Femur (tissue), 1 donor: ENCODE results near the gene LIN9.
"Not testable (repeated sequence)": the region's sequence is repeated elsewhere in the genome, so short reads cannot be mapped to it uniquely, and the experiment has no call there.

Experiments used
- DNase-seq: peaks from one replicate; pipeline ENCODE4 v3.0.0-alpha.2; 2017

LIN9 gene

DNA sequence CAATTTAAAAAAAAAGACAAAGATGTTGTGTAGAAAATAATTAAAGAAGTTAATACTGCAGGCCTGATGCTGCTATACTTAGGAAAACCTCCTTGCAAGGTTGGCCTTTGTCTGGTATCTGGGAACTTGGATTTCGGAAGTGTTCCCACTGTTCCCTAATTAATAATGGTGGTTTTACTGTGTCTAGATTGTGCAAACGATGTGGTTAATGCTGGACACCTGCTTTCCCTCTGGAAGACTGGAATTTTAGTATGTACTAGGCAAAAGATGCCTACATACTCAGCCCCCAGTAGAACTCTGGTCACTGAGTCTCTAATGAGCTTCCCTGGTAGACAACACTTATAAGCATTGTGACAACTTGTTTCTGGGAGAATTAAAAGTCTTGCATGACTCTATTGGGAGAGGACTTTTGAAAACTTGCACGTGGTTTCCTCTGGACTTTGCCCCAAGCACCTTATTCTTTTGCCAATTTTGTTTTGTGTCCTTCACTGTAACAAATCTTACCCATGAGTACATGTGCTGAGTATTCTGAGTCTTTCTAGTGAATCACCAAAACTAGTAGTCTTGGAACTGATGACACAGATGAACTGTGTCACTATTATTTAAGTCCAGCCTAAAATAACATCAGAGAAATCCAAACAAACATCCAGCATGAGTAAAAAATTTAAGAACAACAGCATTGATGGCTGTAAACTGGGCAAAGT is 40.4 kb downstream of the LIN9 start:
- no peak for DNase-seq

- no peak for DNase-seq
Measured at GRCh38 chr1:226261818-226262217, 47.1 kb downstream of the LIN9 start.

- no peak for DNase-seq
Measured at GRCh38 chr1:226255380-226255779, 53.6 kb downstream of the LIN9 start.

- no peak for DNase-seq
Measured at GRCh38 chr1:226253933-226254332, 55.0 kb downstream of the LIN9 start.

DNA sequence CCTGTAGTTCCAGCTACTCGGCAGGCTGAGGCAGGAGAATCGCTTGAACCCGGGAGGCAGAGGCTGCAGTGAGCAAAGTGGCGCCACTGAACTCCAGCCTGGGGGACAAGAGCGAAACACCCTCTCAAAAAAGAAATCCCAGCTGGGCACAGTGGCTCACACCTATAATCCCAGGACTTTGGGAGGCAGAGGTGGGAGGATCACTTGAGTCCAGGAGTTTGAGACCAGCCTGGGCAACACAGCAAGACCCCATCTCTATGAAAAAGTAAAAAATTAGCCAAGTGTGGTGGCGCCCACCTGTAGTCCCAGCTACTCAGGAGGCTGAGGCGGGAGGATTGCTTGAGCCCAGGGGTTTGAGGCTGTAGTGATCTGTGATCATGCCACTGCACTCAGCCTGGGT is 56.1 kb downstream of the LIN9 start:
- DNase-seq: not testable (repeated sequence)

DNA sequence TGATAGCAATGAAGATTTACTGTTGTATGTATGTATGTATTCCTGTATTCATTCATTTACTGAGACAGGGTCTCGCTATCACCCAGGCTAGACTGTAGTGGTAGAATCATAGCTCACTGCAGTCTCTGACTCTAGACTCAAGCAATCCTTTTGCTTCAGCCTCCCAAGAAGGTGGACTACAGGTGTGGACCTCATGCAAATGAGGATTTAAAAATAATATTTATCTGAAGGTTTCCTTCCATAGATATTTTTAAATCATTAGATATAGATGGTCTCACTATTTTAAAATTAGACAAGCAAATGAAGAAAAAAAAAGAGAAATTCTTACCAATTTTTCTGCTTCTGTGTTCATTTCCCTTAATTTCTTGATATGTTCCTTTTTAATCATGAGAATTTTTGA is 58.5 kb downstream of the LIN9 start:
- no peak for DNase-seq

DNA sequence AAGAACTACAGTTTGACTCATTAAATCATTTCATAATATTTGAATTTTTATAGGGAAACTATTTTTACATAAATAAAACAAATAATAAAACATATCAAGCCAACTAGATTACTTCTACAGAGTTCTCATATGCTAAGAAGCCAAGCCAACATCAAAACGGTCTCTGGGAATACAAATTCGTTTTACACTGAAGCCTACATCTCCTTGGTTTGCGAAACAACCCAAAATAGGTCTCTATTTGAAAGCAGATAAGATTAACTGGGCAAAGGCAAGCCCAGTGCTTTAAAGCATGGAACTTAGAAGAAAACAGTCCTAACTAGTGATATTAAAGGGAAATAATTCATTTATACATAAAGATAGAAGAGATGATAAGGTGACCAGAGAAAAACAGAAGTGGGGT is 60.2 kb downstream of the LIN9 start:
- no peak for DNase-seq

DNA sequence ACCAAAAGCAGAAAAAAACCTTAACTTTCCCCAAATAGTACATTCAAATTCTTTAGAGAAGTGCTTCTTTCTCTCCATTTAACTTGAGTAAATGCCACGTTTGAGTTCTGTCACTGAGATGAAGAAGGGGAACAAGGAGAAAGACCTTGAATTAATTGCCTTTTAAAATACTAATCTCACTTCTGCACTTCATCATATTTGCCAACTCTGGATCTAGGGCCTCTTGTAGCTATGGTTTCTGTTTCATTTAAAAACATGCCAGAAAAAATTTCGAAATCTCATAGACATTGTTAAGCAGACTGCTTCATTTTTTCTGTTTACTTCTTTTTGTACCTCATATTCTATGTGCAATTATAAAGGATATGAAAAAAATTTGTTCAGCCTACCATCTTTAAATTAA is 60.9 kb downstream of the LIN9 start:
- DNase-seq: no peak

GRCh38 chr1:226239421-226239820 is 69.5 kb downstream of the LIN9 start:
- DNase-seq: no peak

DNA sequence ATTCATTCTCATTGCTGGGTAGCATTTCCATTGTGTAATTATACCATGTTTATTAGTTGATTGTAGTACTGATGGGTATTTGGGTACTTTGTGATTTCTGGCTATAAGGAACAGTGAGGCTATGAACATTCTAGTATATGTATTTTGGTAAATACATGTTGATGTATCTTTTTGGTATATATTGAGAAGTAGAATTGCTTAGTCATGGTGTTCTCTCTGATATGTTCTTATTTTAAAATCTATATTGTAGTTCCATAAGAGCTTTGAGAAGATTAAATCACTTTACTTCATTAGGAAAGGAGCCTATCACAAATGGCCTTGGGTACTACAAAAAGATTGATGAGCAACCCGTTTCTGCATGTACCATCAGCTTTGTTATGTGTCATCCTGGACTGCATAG is 72.1 kb downstream of the LIN9 start:
- DNase-seq: no peak

DNA sequence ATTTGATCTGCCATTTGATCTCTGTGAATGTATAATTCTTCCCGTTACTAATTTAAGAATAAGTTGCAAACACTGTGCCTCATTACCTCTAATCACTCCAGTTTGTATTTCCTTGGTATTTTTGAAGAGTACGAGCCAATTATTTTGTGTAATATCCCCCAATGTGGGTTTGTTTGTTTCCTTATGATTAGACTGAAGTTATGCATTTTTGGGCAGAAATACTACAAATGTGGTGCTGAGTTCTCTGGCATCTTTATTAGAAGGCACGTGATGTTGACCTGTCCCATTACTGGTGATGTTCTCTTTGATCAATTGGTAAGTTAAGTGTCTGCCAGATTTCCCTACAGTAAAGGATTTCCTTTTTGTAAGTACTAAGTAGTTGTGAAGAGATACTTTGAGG is 75.2 kb downstream of the LIN9 start:
- no peak for DNase-seq

- DNase-seq: no peak
Measured at GRCh38 chr1:226233293-226233692, 75.7 kb downstream of the LIN9 start.

GRCh38 chr1:226226601-226227000 is 82.4 kb downstream of the LIN9 start:
- no peak for DNase-seq

DNA sequence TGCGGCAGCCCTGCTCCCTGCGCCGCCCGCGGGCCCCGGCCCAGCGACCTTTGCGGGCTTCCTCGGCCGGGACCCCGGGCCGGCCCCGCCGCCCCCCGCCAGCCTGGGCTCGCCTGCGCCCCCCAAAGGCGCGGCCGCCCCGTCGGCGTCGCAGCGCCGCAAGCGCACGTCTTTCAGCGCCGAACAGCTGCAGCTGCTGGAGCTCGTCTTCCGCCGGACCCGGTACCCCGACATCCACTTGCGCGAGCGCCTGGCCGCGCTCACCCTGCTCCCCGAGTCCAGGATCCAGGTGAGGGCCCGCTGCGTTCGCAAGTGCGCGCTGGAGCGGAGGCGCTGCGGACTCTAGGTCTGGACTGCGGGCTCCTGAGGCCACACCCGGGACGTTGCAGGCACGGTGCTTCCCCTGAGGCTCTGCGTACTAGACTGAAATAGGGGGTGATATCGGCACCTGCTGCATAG is 85.1 kb downstream of the LIN9 start:
- DNase-seq: no peak

DNA sequence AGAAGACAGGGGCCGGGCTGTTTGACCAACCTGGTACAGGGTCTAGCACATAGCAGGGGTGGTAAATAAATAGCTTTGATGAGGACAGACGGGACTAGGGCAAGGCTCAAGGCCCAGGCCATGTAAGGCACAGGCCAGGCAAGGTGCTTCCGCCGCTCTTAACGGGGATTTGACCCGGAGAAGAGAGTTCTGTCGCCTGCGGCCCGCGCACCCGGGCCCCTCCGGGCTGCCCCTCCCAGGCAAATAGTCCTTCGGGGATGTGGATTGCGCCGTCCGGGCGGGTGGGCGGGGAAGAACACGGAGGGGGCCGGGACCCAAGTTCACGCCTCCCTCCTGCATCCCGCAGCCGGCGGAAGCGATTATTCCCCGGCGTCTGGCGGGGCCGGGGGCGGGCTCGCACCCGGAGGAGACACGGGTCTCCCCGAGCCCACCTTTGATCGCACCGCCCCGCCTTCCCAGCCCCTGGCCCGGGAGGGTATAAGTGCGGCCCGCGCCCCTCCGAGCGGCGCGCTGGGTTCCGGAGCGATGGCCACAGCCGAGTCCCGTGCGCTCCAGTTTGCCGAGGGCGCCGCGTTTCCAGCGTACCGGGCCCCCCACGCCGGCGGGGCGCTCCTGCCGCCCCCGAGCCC is 85.7 kb downstream of the LIN9 start, which contains the start of gene MIXL1:
TSS of gene MIXL1 (plus strand) at position 508 of the 629 bp plus-strand sequence. CDS start at position 526, 18 bp downstream.
- no peak for DNase-seq

DNA sequence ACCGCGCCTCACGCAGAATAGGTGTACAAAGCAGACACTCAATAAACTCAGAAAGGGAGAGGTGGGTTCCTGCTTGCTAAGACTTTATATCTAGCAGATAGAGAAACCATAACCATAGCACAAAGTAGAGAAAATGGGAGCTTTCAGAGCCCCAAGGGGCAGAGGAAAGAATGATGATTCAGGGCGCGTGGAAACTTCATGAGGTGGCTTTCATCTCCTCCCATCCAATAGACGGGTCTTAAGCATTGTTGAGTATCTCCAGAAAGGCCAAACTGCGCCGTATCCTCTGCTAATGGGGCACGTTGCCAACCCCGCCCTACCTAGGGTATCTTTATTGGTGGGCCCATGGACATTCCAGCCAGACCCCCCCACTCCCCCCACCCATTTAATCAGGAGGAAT is 86.3 kb downstream of the LIN9 start:
- no peak for DNase-seq

GRCh38 chr1:226220473-226221189 is 88.3 kb downstream of the LIN9 start:
- no peak for DNase-seq

GRCh38 chr1:226217273-226217672 is 91.7 kb downstream of the LIN9 start:
- DNase-seq: no peak

DNA sequence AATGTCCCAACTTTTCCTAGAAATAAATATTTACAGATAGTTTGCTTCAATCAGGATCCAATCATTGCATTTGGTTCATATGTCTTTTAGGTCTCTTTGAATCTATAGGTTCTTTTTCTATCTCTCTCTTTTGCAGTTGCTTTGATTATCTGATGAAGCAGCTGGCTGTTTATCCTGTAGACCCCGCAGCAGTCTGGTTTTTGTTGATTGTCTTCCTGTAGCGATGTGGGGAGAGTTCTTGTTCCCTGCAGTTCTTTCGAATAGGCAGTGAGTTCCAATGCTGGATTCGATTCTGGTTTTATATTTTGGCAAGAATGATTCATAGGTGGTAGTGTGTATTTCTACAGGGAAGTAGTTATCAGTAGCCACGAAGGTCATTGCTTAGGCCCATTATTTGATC is 92.9 kb downstream of the LIN9 start:
- DNase-seq: no peak

DNA sequence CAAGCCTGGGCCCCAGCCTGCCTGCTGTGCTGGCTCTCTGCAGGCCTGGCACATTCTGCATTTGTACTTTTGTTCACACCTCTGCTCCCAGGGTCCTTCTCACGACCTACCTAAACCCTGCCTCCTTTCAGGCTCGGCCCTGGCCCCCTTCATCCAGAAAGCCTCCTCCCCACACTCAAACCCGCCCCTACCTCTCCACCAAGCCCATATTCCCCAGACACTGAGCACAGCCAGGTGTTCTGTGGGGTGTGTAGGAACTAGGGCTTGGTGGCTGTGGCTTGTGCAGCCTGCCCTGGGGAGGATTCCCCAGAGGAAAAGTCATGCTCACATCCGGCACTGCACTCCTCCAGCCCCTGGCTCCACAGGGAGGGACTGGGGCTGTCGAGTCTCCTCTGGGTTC is 93.7 kb downstream of the LIN9 start:
- no peak for DNase-seq

DNA sequence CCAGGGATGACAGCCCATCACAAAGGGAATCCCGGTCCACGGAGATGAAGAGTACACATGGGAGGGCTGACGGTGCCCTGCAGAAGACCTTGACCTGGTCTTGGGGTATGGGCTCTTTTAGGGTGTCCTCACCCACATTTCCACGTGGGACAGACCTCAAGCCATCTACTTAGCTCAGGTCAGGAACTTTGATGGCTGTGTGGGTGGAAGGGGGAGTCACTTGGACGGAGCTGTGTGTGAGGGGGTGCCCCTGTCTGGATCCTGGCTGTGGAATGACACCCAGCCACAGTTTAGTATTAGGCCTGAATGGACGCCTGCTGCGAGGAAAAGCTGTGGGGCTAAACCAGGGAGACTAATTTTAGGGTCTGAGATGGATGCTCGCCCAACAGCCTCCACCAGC is 96.4 kb downstream of the LIN9 start:
- DNase-seq: no peak

DNA sequence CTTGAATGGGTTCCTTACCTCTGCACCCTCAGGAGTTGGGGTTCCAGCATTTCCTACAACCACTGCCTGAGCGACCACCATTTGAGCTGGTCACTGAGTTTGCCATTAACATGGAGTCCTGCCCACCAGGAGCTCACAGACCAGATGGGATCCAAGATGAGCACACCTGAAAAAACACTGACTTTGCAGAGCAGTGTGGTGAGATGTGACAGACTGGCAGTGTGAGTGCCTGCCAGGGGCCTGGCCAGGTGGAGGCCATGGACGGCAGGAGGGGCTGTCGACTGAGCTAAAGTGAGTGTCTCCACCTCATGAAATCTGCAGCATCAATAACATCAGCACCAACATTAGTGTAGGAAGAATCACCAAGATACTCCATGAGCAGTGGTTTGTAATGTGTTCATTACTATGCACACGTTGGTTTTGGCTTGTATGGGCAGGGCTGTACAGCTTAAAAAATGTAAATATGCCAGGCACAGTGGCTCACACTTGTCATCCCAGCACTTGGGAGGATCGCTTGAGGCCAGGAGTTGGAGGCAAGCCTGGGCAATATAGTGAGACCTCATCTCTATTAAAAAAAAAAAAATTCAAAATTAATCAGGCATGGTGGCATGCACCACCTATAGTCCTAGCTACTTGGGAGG is 97.7 kb downstream of the LIN9 start:
- no peak for DNase-seq

DNA sequence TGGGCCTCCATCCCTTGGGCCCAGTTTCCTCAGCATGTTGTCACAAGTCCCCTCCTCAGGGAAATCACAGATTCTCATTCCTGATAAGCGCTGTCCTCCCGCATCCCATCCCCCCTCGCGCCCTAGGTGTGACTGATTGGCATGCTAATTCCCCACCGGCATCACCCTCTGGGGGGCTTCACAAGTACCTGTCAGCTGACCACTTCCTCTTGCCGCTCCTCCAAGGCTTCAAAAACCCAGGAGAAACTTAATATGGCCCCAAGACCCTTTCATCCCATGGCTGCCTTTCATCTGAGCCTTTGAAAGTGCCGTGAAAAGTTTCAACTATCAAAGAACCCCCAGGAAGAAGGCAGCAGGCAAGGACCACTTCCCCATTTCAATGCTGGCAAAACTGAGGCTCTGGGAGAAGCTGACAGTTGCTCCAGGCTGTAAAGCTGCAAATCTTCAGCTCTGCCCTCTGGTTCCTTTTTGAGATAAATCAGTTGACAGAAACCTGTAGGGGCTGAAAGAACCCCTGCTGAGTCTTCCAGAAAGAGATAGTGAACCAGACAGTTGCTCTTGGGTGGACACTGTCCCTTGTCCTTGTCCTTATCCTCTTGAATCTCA is 98.3 kb downstream of the LIN9 start:
- no peak for DNase-seq
